HCT116 (cell line): ENCODE measurements around the gene GMDS. TPM values are rescaled to one million over a fixed set of nuclear protein-coding genes. Genes with fewer than 3 reads are reported as not detected.

Experiments
- ATAC-seq: fragments of 200-7000 bp; cut with Tn5 transposase; 2 replicates; pipeline ENCODE4 v1.9.1; 2020; ENCODE audit warnings: mild to moderate bottlenecking, moderate library complexity
- BruUV-seq: library from RNA; stranded (reverse); fragments of 400-500 nt; replicated peaks from 2 replicates; lab custom pipeline; 2021; lab: Mats Ljungman, UMichigan
- CTCF ChIA-PET: fragments of 300-600 bp; sonication (Branson Sonifier 250); formaldehyde crosslinking; loops from one replicate; lab custom pipeline; 2021; ENCODE audit warnings: antibody characterized with exemption; lab: Charles Lee
- POLR2A ChIA-PET: fragments of 300-600, 350-600 bp; sonication (Branson Sonifier 250); formaldehyde crosslinking; loops from one replicate; lab custom pipeline; 2021; ENCODE audit warnings: antibody characterized with exemption; lab: Charles Lee
- RAD21 ChIA-PET, 2 experiments: fragments of 300-600 bp; sonication (Branson Sonifier 250); formaldehyde crosslinking; loops; one replicate each; lab custom pipeline; 2023; ENCODE audit warnings: low total read pairs in 2 of 2; ENCODE audit not compliant: uncharacterized antibody in 2 of 2, unreplicated experiment in 2 of 2, low non-redundant PET in 1 of 2; lab: Charles Lee
- DNase-seq: peaks from one replicate; pipeline ENCODE4 v3.0.0-alpha.2; 2010; ENCODE audit warnings: low read depth, low spot score
- H2AFZ ChIP-seq: fragments of 200-600 bp; shearing (Covaris generic), sonication (generic); 2 replicates; pipeline ENCODE4 v1.6.1; 2017; ENCODE audit warnings: low read depth, mixed run types, mixed read lengths, antibody characterized with exemption, low read length; ENCODE audit not compliant: poor library complexity, severe bottlenecking
- H3K27ac ChIP-seq: 2 replicates; pipeline ENCODE4 v1.5.1; 2012; ENCODE audit warnings: low read depth, low read length
- H3K27me3 ChIP-seq: fragments of 200-600 bp; sonication (generic); 2 replicates; pipeline ENCODE4 v1.6.1; 2016; ENCODE audit warnings: mixed run types, low read length, mixed read lengths; ENCODE audit not compliant: insufficient read depth
- H3K36me3 ChIP-seq, 2 experiments: fragments of 200-500 bp in 1 of 2; fragments of 200-600 bp in 1 of 2; sonication (Bioruptor generic) in 1 of 2; sonication (generic) in 1 of 2; 2 replicates each; pipeline versions ENCODE4 v1.5.1 to v1.6.1; 2014 to 2016; ENCODE audit warnings: low read length in 2 of 2, inconsistent platforms in 1 of 2, mixed read lengths in 1 of 2, mixed run types in 1 of 2; ENCODE audit not compliant: insufficient read depth in 2 of 2, control insufficient read depth in 1 of 2
- H3K4me1 ChIP-seq, 2 experiments: fragments of 200-600 bp in 1 of 2; sonication (generic) in 1 of 2; 2 replicates each; pipeline versions ENCODE4 v1.5.1 to v1.6.1; 2012 to 2017; ENCODE audit warnings: low read length in 2 of 2, inconsistent platforms in 1 of 2, mild to moderate bottlenecking in 1 of 2, mixed read lengths in 1 of 2, mixed run types in 1 of 2, moderate library complexity in 1 of 2; ENCODE audit not compliant: insufficient read depth in 2 of 2, control insufficient read depth in 1 of 2
- H3K4me2 ChIP-seq: fragments of 200-600 bp; sonication (generic); 2 replicates; pipeline ENCODE4 v1.6.1; 2017; ENCODE audit warnings: mixed run types, low read length, mixed read lengths
- H3K4me3 ChIP-seq, 2 experiments: fragments of 200-600 bp in 1 of 2; sonication (generic) in 1 of 2; replicated peaks in 1 of 2; 2 replicates each; pipeline ENCODE4 v1.5.1; 2011 to 2016; ENCODE audit warnings: low read length in 2 of 2, control low read depth in 1 of 2, low read depth in 1 of 2, mild to moderate bottlenecking in 1 of 2, mixed read lengths in 1 of 2, mixed run types in 1 of 2
- H3K79me2 ChIP-seq: fragments of 200-600 bp; sonication (generic); 2 replicates; pipeline ENCODE4 v1.6.1; 2017; ENCODE audit warnings: mild to moderate bottlenecking, mixed run types, low read length, moderate library complexity, mixed read lengths; ENCODE audit not compliant: insufficient read depth
- H3K9ac ChIP-seq: fragments of 200-600 bp; sonication (generic); 2 replicates; pipeline ENCODE4 v1.6.1; 2016; ENCODE audit warnings: low read length, mixed read lengths
- H3K9me2 ChIP-seq: fragments of 200-600 bp; sonication (generic), shearing (Covaris generic); 2 replicates; pipeline ENCODE4 v1.6.1; 2017; ENCODE audit warnings: mixed run types, mild to moderate bottlenecking, moderate library complexity; ENCODE audit not compliant: insufficient read depth
- H3K9me3 ChIP-seq, 2 experiments: fragments of 200-500 bp in 1 of 2; fragments of 200-600 bp in 1 of 2; sonication (Bioruptor generic) in 1 of 2; sonication (generic) in 1 of 2; 2 replicates each; pipeline ENCODE4 v1.6.1; 2014 to 2017; ENCODE audit warnings: low read length in 2 of 2, mixed read lengths in 2 of 2, inconsistent platforms in 1 of 2, low read depth in 1 of 2, mild to moderate bottlenecking in 1 of 2, mixed run types in 1 of 2, moderate library complexity in 1 of 2; ENCODE audit not compliant: control insufficient read depth in 1 of 2, insufficient read depth in 1 of 2
- H4K20me1 ChIP-seq: fragments of 200-600 bp; sonication (generic), shearing (Covaris generic); 2 replicates; pipeline ENCODE4 v1.6.1; 2017; ENCODE audit warnings: mixed run types, mild to moderate bottlenecking, moderate library complexity; ENCODE audit not compliant: insufficient read depth
- ELF1 ChIP-seq: IDR thresholded peaks from 2 replicates; pipeline ENCODE4 v1.6.1; 2012; ENCODE audit warnings: low read depth, borderline replicate concordance
- EZH2 ChIP-seq: fragments of 200-600 bp; sonication (generic); IDR thresholded peaks from 2 replicates; pipeline ENCODE4 v1.6.1; 2017; ENCODE audit warnings: antibody characterized with exemption, mixed run types
- EZH2phosphoT487 ChIP-seq: fragments of 200-600 bp; IDR thresholded peaks from 2 replicates; pipeline ENCODE4 v1.6.1; 2018; ENCODE audit warnings: antibody characterized with exemption, borderline replicate concordance
- MAX ChIP-seq: IDR thresholded peaks from 2 replicates; pipeline ENCODE4 v1.6.1; 2012
- REST ChIP-seq: IDR thresholded peaks from 2 replicates; pipeline ENCODE4 v1.6.1; 2012; ENCODE audit warnings: low read depth
- SIN3A ChIP-seq: IDR thresholded peaks from 2 replicates; pipeline ENCODE4 v1.6.1; 2012; ENCODE audit warnings: low read depth
- YY1 ChIP-seq: IDR thresholded peaks from 2 replicates; pipeline ENCODE4 v1.6.1; 2011; ENCODE audit warnings: low read length, low read depth, moderate library complexity, mild to moderate bottlenecking; ENCODE audit not compliant: insufficient replicate concordance; ENCODE audit errors: extremely low read depth
- intact Hi-C: fragments of 100-400 bp; cut with micrococcal nuclease; formaldehyde crosslinking; loops from 2 replicates; pipeline ENCODE4 v1.10.0; 2022
- total RNA-seq: library from RNA; stranded (reverse); gene quantifications from one replicate; pipeline ENCODE4 v1.2.1, GENCODE V29; 2021; ENCODE audit not compliant: unreplicated experiment
- TF ChIP-seq, protein P1 (sequence below): IDR thresholded peaks from 2 replicates; pipeline ENCODE4 v1.6.1; 2011; ENCODE audit warnings: mild to moderate bottlenecking, low read length, moderate library complexity; ENCODE audit not compliant: insufficient replicate concordance; ENCODE audit errors: extremely low read depth

Gene GMDS
- total RNA-seq, 1 experiment from 2014 or later = 34.4 TPM

- CTCF ChIA-PET = no interaction called here
- no peak for TF ChIP-seq ELF1
- no peak for TF ChIP-seq SIN3A
- no peak for TF ChIP-seq EZH2phosphoT487
- TF ChIP-seq EZH2 = no peak
- TF ChIP-seq REST = no peak
- no peak for TF ChIP-seq MAX
- no peak for TF ChIP-seq YY1
- TF ChIP-seq, protein P1, sequence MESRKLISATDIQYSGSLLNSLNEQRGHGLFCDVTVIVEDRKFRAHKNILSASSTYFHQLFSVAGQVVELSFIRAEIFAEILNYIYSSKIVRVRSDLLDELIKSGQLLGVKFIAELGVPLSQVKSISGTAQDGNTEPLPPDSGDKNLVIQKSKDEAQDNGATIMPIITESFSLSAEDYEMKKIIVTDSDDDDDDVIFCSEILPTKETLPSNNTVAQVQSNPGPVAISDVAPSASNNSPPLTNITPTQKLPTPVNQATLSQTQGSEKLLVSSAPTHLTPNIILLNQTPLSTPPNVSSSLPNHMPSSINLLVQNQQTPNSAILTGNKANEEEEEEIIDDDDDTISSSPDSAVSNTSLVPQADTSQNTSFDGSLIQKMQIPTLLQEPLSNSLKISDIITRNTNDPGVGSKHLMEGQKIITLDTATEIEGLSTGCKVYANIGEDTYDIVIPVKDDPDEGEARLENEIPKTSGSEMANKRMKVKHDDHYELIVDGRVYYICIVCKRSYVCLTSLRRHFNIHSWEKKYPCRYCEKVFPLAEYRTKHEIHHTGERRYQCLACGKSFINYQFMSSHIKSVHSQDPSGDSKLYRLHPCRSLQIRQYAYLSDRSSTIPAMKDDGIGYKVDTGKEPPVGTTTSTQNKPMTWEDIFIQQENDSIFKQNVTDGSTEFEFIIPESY = no peak
Observed at GRCh38 chr6:2042956-2043648, 202.3 kb downstream of the GMDS start.

More at GRCh38 chr6:2042956-2043648, 202.3 kb downstream of the GMDS start:
- H3K36me3 ChIP-seq = no peaks in the 10 kb centered on the region
- H3K4me3 ChIP-seq = no peak overlapping the region
- BruUV-seq = no TSS peak
- no peak for ATAC-seq
- POLR2A ChIA-PET = no interaction called here
- H3K79me2 ChIP-seq = no peaks in the 10 kb centered on the region
- H2AFZ ChIP-seq = no peak overlapping the region
- RAD21 ChIA-PET = no interaction called here
- no peak overlapping the region for H3K4me2 ChIP-seq
- no peaks in the 10 kb centered on the region for H3K9me3 ChIP-seq
- no peak for DNase-seq
- H3K9ac ChIP-seq = no peak overlapping the region
- no peaks in the 10 kb centered on the region for H3K27me3 ChIP-seq
- no peaks in the 10 kb centered on the region for H3K9me2 ChIP-seq
- H4K20me1 ChIP-seq = no peaks in the 10 kb centered on the region
- H3K4me1 ChIP-seq = peaks cover 0 to 4% of the 10 kb centered on the region in 2 experiments; a peak in 1 of 4 replicates
- no peak overlapping the region for H3K27ac ChIP-seq
- intact Hi-C loops = no loop called here
